GM23248 (cell line): ENCODE measurements around the gene TERB2.

ENCODE experiments used
- EZH2 ChIP-seq: fragments of 200-600 bp; sonication (generic); IDR thresholded peaks from 2 replicates; pipeline ENCODE4 v1.6.1; 2018; ENCODE audit warnings: antibody characterized with exemption, mild to moderate bottlenecking; ENCODE audit not compliant: insufficient read depth, poor library complexity, severe bottlenecking
- EZH2phosphoT487 ChIP-seq: fragments of 200-600 bp; sonication (generic); IDR thresholded peaks from 2 replicates; pipeline ENCODE4 v1.6.1; 2018; ENCODE audit warnings: antibody characterized with exemption, moderate library complexity, mild to moderate bottlenecking, low read depth; ENCODE audit not compliant: insufficient read depth

- no peak for TF ChIP-seq EZH2
- no peak for TF ChIP-seq EZH2phosphoT487
These were observed 45.4 kb upstream of the TERB2 start for GRCh38 chr15:44910981-44911625.
